ENCODE data around the gene SLBP.

- TF ChIP-seq POLR2A (IDR thresholded peaks at IDR 0.05) (no peak), CTCF (IDR thresholded peaks at IDR 0.05) (no peak)
Measured at GRCh38 chr4:1728061-1728980, 16.2 kb upstream of the SLBP start.

All from adrenal gland (tissue), 5 donors.